Endothelial cell of umbilical vein (primary cell): Measurements from ENCODE around the gene YJU2. TPM values are rescaled to one million over a fixed set of nuclear protein-coding genes. Genes with fewer than 3 reads are reported as not detected.

ENCODE experiments used
- BruUV-seq: library from RNA; stranded (reverse); fragments of 400-500 nt; replicated peaks from 2 replicates; lab custom pipeline; 2021; lab: Mats Ljungman, UMichigan
- CTCF ChIA-PET: fragments of 300-600, 350-600 bp; sonication (Branson Sonifier 250); formaldehyde crosslinking; loops from one replicate; lab custom pipeline; 2021; ENCODE audit warnings: antibody characterized with exemption, inconsistent platforms; lab: Charles Lee
- POLR2A ChIA-PET: fragments of 300-600, 350-600 bp; sonication (Branson Sonifier 250); formaldehyde crosslinking; loops from one replicate; lab custom pipeline; 2021; ENCODE audit warnings: antibody characterized with exemption, inconsistent platforms; lab: Charles Lee
- DNase-seq: peaks from one replicate; pipeline ENCODE4 v3.0.0-alpha.2; 2011; ENCODE audit warnings: low read depth, low spot score
- FAIRE-seq: peaks from 2 replicates; lab custom pipeline; 2011; peaks lifted over from hg19 to GRCh38; lab: Jason Lieb, UNC
- H2AFZ ChIP-seq: 2 replicates; pipeline ENCODE4 v1.6.0; 2012; ENCODE audit warnings: low read depth, low read length, control low read depth, inconsistent platforms
- H3K27ac ChIP-seq: 2 replicates; pipeline ENCODE4 v1.5.1; 2011; ENCODE audit warnings: low read depth, mild to moderate bottlenecking, control low read depth, low read length, moderate library complexity; ENCODE audit not compliant: insufficient read depth
- H3K27me3 ChIP-seq, 2 experiments: 2 replicates each; pipeline versions ENCODE4 v1.6.0 to v1.6.1; 2011; ENCODE audit warnings: low read length in 2 of 2, mixed read lengths in 1 of 2; ENCODE audit not compliant: control insufficient read depth in 2 of 2, insufficient read depth in 2 of 2
- H3K36me3 ChIP-seq, 2 experiments: 2 replicates in 1 of 2; 3 replicates in 1 of 2; pipeline ENCODE4 v1.5.1; 2011; ENCODE audit warnings: low read length in 2 of 2, mild to moderate bottlenecking in 1 of 2, moderate library complexity in 1 of 2; ENCODE audit not compliant: control insufficient read depth in 2 of 2, insufficient read depth in 2 of 2; ENCODE audit errors: extremely low read depth in 1 of 2
- H3K4me1 ChIP-seq: 3 replicates; pipeline ENCODE4 v1.5.1; 2011; ENCODE audit warnings: mild to moderate bottlenecking, low read length; ENCODE audit not compliant: control insufficient read depth, insufficient read depth; ENCODE audit errors: extremely low read depth
- H3K4me2 ChIP-seq: 2 replicates; pipeline ENCODE4 v1.6.1; 2011; ENCODE audit warnings: low read length, control low read depth, mixed read lengths; ENCODE audit not compliant: insufficient read depth
- H3K4me3 ChIP-seq, 3 experiments: fragments of 200-600 bp in 1 of 3; sonication (generic), shearing (Covaris generic) in 1 of 3; replicated peaks in 1 of 3; 2 replicates each; pipeline ENCODE4 v1.5.1; 2011 to 2016; ENCODE audit warnings: control low read depth in 3 of 3, low read length in 3 of 3, mild to moderate bottlenecking in 2 of 3, inconsistent platforms in 1 of 3, low read depth in 1 of 3, moderate library complexity in 1 of 3; ENCODE audit not compliant: insufficient read depth in 1 of 3
- H3K79me2 ChIP-seq: 2 replicates; pipeline ENCODE4 v1.6.0; 2012; ENCODE audit warnings: low read length, inconsistent platforms; ENCODE audit not compliant: control insufficient read depth, insufficient read depth
- H3K9ac ChIP-seq: replicated peaks from 2 replicates; pipeline ENCODE3; 2011; ENCODE audit warnings: low read length, control low read depth; ENCODE audit not compliant: insufficient read depth; ENCODE audit errors: extremely low read depth
- H3K9me1 ChIP-seq: replicated peaks from 3 replicates; pipeline ENCODE4 v1.6.0; 2011; ENCODE audit warnings: mild to moderate bottlenecking, low read length; ENCODE audit not compliant: control insufficient read depth, insufficient read depth; ENCODE audit errors: extremely low read depth
- H3K9me3 ChIP-seq: replicated peaks from 2 replicates; pipeline ENCODE4 v1.5.1; 2012; ENCODE audit warnings: low read length, inconsistent platforms; ENCODE audit not compliant: control insufficient read depth, insufficient read depth
- H4K20me1 ChIP-seq: replicated peaks from 2 replicates; pipeline ENCODE3; 2011; ENCODE audit warnings: mild to moderate bottlenecking, low read length; ENCODE audit not compliant: control insufficient read depth, insufficient read depth; ENCODE audit errors: extremely low read depth
- CTCF ChIP-seq, 2 donors: IDR thresholded peaks; 1 replicate in 1 of 2; 2 replicates in 1 of 2; pipeline ENCODE4 v1.5.1; 2011; ENCODE audit warnings: low read length in 2 of 2, mild to moderate bottlenecking in 2 of 2, moderate library complexity in 2 of 2, control low read depth in 1 of 2, inconsistent platforms in 1 of 2, low read depth in 1 of 2; ENCODE audit not compliant: insufficient read depth in 1 of 2; ENCODE audit errors: extremely low read depth in 1 of 2
- EZH2 ChIP-seq: IDR thresholded peaks from 2 replicates; pipeline ENCODE4 v1.6.1; 2012; ENCODE audit warnings: borderline replicate concordance, low read depth, mild to moderate bottlenecking, moderate library complexity, low read length, inconsistent platforms; ENCODE audit not compliant: severe bottlenecking
- FOS ChIP-seq: IDR thresholded peaks from 2 replicates; pipeline ENCODE4 v1.6.1; 2011; ENCODE audit warnings: mild to moderate bottlenecking, low read length, moderate library complexity, borderline replicate concordance; ENCODE audit not compliant: insufficient read depth
- GATA2 ChIP-seq: IDR thresholded peaks from 2 replicates; pipeline ENCODE4 v1.7.0; 2011; ENCODE audit warnings: low read depth, mild to moderate bottlenecking, moderate library complexity, mixed read lengths, low read length; ENCODE audit not compliant: insufficient read length, insufficient read depth
- JUN ChIP-seq: IDR thresholded peaks from 2 replicates; pipeline ENCODE4 v1.6.1; 2011; ENCODE audit warnings: borderline replicate concordance, low read depth; ENCODE audit not compliant: insufficient read length, insufficient read depth
- MAX ChIP-seq: IDR thresholded peaks from 2 replicates; pipeline ENCODE4 v1.6.1; 2011; ENCODE audit not compliant: insufficient read depth, insufficient read length
- MYC ChIP-seq: IDR thresholded peaks from one replicate; pipeline ENCODE4 v1.6.1; 2011; ENCODE audit warnings: mild to moderate bottlenecking, low read depth, low read length
- POLR2A ChIP-seq: IDR thresholded peaks from 2 replicates; pipeline ENCODE4 v1.6.1; 2012; ENCODE audit warnings: low read depth, mild to moderate bottlenecking, control low read depth, low read length
- POLR2AphosphoS5 ChIP-seq: IDR thresholded peaks from 2 replicates; pipeline ENCODE4 v1.6.1; 2012; ENCODE audit warnings: low read depth, mild to moderate bottlenecking, control low read depth, low read length, moderate library complexity; ENCODE audit not compliant: insufficient read depth
- dilution Hi-C: fragments of 300-500 bp; cut with MboI; formaldehyde crosslinking; loops from one replicate; pipeline ENCODE4 v1.15.0; 2019; ENCODE audit warnings: low sequenced_read_pairs; ENCODE audit not compliant: extremely low pct_ligation_motif_present
- intact Hi-C: fragments of 100-400 bp; cut with micrococcal nuclease; formaldehyde crosslinking; loops from one replicate; pipeline ENCODE4 v1.10.0; 2022
- polyA plus RNA-seq, 4 experiments: library from polyadenylated mRNA; depleted of rRNA in 3 of 4; stranded (reverse) in 3 of 4; unstranded in 1 of 4; fragments of >200 nt; gene quantifications; 2 replicates each; pipeline versions ENCODE4 v1.2.1 to v1.2.3, GENCODE V29; 2011 to 2012; ENCODE audit warnings: missing spikeins in 1 of 4
- total RNA-seq: library from RNA; stranded (reverse); gene quantifications from 2 replicates; pipeline ENCODE4 v1.2.3, GENCODE V29; 2021

Gene YJU2
- total and polyA plus RNA-seq, 2 donors (not counting 3 experiments of a cell fraction or from before 2014, with no cell fraction given), result 20.7 to 21.5 TPM

- TF ChIP-seq EZH2 (no peak), MYC (no peak), POLR2A (no peak), FOS (no peak), MAX (no peak), CTCF (IDR thresholded peaks at IDR 0.05; ENCODE audit: extremely low read depth in 1 of 2, insufficient read depth in 1 of 2, low read depth in 1 of 2, low read length in 2 of 2) (no peak), GATA2 (no peak), POLR2AphosphoS5 (no peak), JUN (no peak)
- FAIRE-seq (no peak), DNase-seq (no peak)
- ChIA-PET POLR2A (no interaction called here), CTCF (interaction anchor here (0.9 kb wide), 1 partner anchor 92 kb away, joined by 3 read pairs; no protein-coding TSS in a partner anchor)
- H4K20me1 ChIP-seq, result no peaks in the 10 kb centered on the region
- H3K4me3 ChIP-seq, result no peak overlapping the region
- no peak overlapping the region for H2AFZ ChIP-seq
- no peaks in the 10 kb centered on the region for H3K9me3 ChIP-seq
- no peaks in the 10 kb centered on the region for H3K4me1 ChIP-seq
- no peaks in the 10 kb centered on the region for H3K27me3 ChIP-seq
- no TSS peak for BruUV-seq
- H3K36me3 ChIP-seq, result peaks cover 10 to 26% of the 10 kb centered on the region in 2 experiments
- H3K79me2 ChIP-seq, result no peaks in the 10 kb centered on the region
- H3K4me2 ChIP-seq, result no peak overlapping the region
- H3K9ac ChIP-seq, result no peak overlapping the region
- dilution Hi-C loops, result no loop called here
- intact Hi-C loops, result no loop called here
- no peaks in the 10 kb centered on the region for H3K9me1 ChIP-seq
- H3K27ac ChIP-seq, result no peak overlapping the region
Observed at GRCh38 chr19:4260613-4261191, 13.8 kb downstream of the YJU2 start.
